Suprapubic skin (tissue), 4 donors: ENCODE results near the gene ZKSCAN2.

Source experiments
- POLR2A ChIP-seq, 2 donors: fragments of 450-650 bp; IDR thresholded peaks; one replicate each; pipeline ENCODE4 v1.6.1; 2017; ENCODE audit warnings: antibody characterized with exemption in 2 of 2, mild to moderate bottlenecking in 2 of 2, moderate library complexity in 2 of 2
- POLR2AphosphoS5 ChIP-seq, 3 donors: sonication (generic); formaldehyde crosslinking; IDR thresholded peaks; one replicate each; pipeline ENCODE4 v1.6.1; 2017; ENCODE audit warnings: antibody characterized with exemption in 3 of 3
- TF ChIP-seq, protein P1 (sequence below), 2 donors: fragments of 200-600 bp in 1 of 2; fragments of 450-650 bp in 1 of 2; sonication (generic) in 1 of 2; IDR thresholded peaks; one replicate each; pipeline ENCODE4 v1.5.1; 2016 to 2019; ENCODE audit warnings: antibody characterized with exemption in 2 of 2, mild to moderate bottlenecking in 1 of 2, moderate library complexity in 1 of 2

DNA sequence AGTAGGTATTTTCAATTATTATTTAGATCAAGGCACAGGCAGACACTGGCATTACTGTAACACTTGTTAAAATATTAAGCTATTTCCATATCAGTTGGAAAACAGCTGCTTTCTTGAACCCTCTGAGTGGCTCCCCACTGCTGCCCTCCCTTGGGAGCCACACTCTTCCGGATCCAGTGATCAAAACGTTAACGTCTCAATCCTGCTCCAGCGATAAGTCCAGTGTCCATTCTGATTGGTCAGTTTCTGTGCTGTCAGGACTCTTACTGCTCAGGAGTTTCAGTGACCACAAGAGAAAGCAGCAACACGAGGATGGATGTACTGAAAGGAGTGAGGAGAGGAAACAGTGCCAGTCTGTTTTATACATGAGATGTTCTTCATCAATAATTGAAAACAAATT is 13.8 kb upstream of the ZKSCAN2 start:
- TF ChIP-seq, protein P1, sequence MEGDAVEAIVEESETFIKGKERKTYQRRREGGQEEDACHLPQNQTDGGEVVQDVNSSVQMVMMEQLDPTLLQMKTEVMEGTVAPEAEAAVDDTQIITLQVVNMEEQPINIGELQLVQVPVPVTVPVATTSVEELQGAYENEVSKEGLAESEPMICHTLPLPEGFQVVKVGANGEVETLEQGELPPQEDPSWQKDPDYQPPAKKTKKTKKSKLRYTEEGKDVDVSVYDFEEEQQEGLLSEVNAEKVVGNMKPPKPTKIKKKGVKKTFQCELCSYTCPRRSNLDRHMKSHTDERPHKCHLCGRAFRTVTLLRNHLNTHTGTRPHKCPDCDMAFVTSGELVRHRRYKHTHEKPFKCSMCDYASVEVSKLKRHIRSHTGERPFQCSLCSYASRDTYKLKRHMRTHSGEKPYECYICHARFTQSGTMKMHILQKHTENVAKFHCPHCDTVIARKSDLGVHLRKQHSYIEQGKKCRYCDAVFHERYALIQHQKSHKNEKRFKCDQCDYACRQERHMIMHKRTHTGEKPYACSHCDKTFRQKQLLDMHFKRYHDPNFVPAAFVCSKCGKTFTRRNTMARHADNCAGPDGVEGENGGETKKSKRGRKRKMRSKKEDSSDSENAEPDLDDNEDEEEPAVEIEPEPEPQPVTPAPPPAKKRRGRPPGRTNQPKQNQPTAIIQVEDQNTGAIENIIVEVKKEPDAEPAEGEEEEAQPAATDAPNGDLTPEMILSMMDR (IDR thresholded peaks at IDR 0.05), result no peak
- TF ChIP-seq POLR2A (IDR thresholded peaks at IDR 0.05), result no peak
- TF ChIP-seq POLR2AphosphoS5 (IDR thresholded peaks at IDR 0.05), result no peak
